Measurements from ENCODE around the gene CPVL. TPM values are rescaled to one million over a fixed set of nuclear protein-coding genes. Genes with fewer than 3 reads are reported as not detected.

CPVL gene
- total RNA-seq, 1 experiment from 2014 or later = 0.06 TPM

- peak; percentile 18 for DNase-seq (ENCODE audit: low read depth)
These were observed 101.8 kb downstream of the CPVL start for GRCh38 chr7:29044554-29044953.

- DNase-seq (ENCODE audit: low read depth) = no peak
These were observed 102.8 kb downstream of the CPVL start for GRCh38 chr7:29043576-29043975.

GRCh38 chr7:29042824-29043231 lies 103.5 kb downstream of the CPVL start:
- peak; percentile 60 for DNase-seq (ENCODE audit: low read depth)

GRCh38 chr7:29041991-29042390 lies 104.3 kb downstream of the CPVL start:
- no peak for DNase-seq (ENCODE audit: low read depth)

GRCh38 chr7:29040579-29040925 lies 105.8 kb downstream of the CPVL start:
- peak; percentile 33 for DNase-seq (ENCODE audit: low read depth)

GRCh38 chr7:29039821-29040578 lies 106.3 kb downstream of the CPVL start:
- DNase-seq (ENCODE audit: low read depth) = peak; percentile 69

- peak; percentile 38 for DNase-seq (ENCODE audit: low read depth)
These were observed 107.9 kb downstream of the CPVL start for GRCh38 chr7:29038463-29038862.

- DNase-seq (ENCODE audit: low read depth) = peak; percentile 97
These were observed 111.1 kb downstream of the CPVL start for GRCh38 chr7:29035044-29035740.

- DNase-seq (ENCODE audit: low read depth) = no peak
These were observed 112.8 kb downstream of the CPVL start for GRCh38 chr7:29033584-29033983.

- no peak for DNase-seq (ENCODE audit: low read depth)
These were observed 114.2 kb downstream of the CPVL start for GRCh38 chr7:29032146-29032545.

- DNase-seq (ENCODE audit: low read depth) = no peak
These were observed 115.5 kb downstream of the CPVL start for GRCh38 chr7:29030781-29031275.

- no peak for DNase-seq (ENCODE audit: low read depth)
These were observed 123.9 kb downstream of the CPVL start for GRCh38 chr7:29022291-29022988.

GRCh38 chr7:29019896-29020295 lies 126.4 kb downstream of the CPVL start:
- DNase-seq (ENCODE audit: low read depth) = peak; percentile 61

- no peak for DNase-seq (ENCODE audit: low read depth)
These were observed 127.0 kb downstream of the CPVL start for GRCh38 chr7:29019387-29019786.

GRCh38 chr7:29017713-29018112 lies 128.6 kb downstream of the CPVL start:
- DNase-seq (ENCODE audit: low read depth) = peak; percentile 47

- no peak for DNase-seq (ENCODE audit: low read depth)
These were observed 131.6 kb downstream of the CPVL start for GRCh38 chr7:29014725-29015124.

- DNase-seq (ENCODE audit: low read depth) = no peak
These were observed 132.4 kb downstream of the CPVL start for GRCh38 chr7:29013931-29014330.

GRCh38 chr7:29013082-29013695 lies 133.1 kb downstream of the CPVL start:
- DNase-seq (ENCODE audit: low read depth) = no peak

- no peak for DNase-seq (ENCODE audit: low read depth)
These were observed 136.4 kb downstream of the CPVL start for GRCh38 chr7:29009947-29010346.

- no peak for DNase-seq (ENCODE audit: low read depth)
These were observed 137.7 kb downstream of the CPVL start for GRCh38 chr7:29008590-29008989.

- DNase-seq (ENCODE audit: low read depth) = no peak
These were observed 139.2 kb downstream of the CPVL start for GRCh38 chr7:29007127-29007526.

GRCh38 chr7:29005829-29006228 lies 140.5 kb downstream of the CPVL start:
- DNase-seq (ENCODE audit: low read depth) = peak; percentile 44

Measured in LHCN-M2 (cell line).